ENCODE results near the gene FITM1. TPM values are rescaled to one million over a fixed set of nuclear protein-coding genes. Genes with fewer than 3 reads are reported as not detected.

FITM1 gene
- polyA plus RNA-seq, 10 donors = 68.5 to 142 (median 118) TPM

DNA sequence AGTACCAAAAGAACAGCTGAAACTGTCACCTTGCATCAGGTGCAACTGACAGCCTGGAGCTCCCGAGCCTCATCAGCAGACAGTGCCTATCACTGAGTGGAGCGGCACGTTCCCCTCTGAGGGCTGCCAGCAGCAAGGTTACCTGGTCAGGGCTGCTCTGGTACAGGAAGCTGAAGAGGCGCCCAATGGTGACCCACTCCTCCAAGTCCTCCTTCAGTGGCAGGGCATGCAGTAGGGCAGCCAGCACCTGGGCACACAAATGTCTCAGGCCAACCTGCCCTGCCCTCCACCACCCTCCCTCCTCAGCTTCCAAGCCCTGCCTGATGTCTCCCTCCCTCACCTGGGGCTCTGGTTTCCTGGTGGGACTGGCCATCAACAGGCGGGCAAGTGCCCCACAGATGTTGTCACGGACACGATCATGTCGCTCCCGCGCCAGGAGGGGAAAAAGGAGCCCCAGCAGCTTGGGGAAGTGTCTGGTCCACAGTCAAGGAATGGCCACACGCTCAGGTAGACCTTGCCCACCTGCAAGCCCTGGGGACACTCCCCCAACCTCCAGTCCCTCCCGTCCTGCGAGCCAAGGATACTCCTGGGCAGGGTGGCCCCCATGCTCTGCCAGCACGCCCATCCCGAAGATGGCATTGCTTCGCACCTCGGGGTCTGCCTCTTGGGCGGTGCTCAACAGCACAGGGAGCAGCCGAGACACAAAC lies 51.1 kb downstream of the FITM1 start:
- no peak for DNase-seq

Other genes with a start within 250 kb of the FITM1 start
- gene DHRS4, start 176.9 kb upstream of the FITM1 start, polyA plus RNA-seq (ENCODE audit: insufficient read length in 10 of 10) = 10 to 100 TPM; 10.4 to 29.7 (median 20.1) TPM
- gene DHRS4L2, start 141.7 kb upstream of the FITM1 start, polyA plus RNA-seq (ENCODE audit: insufficient read length in 10 of 10) = 10 to 100 TPM in 8 of 10 donors, 1 to 10 TPM in 2; 8.4 to 17.3 (median 13.8) TPM
- under 1 TPM; 0.09 to 0.50 (median 0.17) TPM for gene CARMIL3, start 78.7 kb upstream of the FITM1 start, polyA plus RNA-seq (ENCODE audit: insufficient read length in 10 of 10)
- under 1 TPM in 1 of 10 donors, not detected in 9; 0.07 TPM for gene CPNE6, start 59.1 kb upstream of the FITM1 start, polyA plus RNA-seq (ENCODE audit: insufficient read length in 10 of 10)
- gene PCK2, start 36.3 kb upstream of the FITM1 start, polyA plus RNA-seq (ENCODE audit: insufficient read length in 10 of 10) = 1 to 10 TPM; 2.8 to 6.0 (median 3.5) TPM
- gene DCAF11, start 15.9 kb upstream of the FITM1 start, polyA plus RNA-seq (ENCODE audit: insufficient read length in 10 of 10) = 10 to 100 TPM; 35.0 to 45.0 (median 38.1) TPM
- gene NRL, start 15.7 kb upstream of the FITM1 start, polyA plus RNA-seq (ENCODE audit: insufficient read length in 10 of 10) = 1 to 10 TPM in 9 of 10 donors, under 1 TPM in 1; 0.98 to 1.6 (median 1.2) TPM
- gene PSME1, start 5.5 kb downstream of the FITM1 start, polyA plus RNA-seq (ENCODE audit: insufficient read length in 10 of 10) = 100 to 1,000 TPM in 8 of 10 donors, 10 to 100 TPM in 2; 96.2 to 122 (median 112) TPM
- gene EMC9, start 10.9 kb downstream of the FITM1 start, polyA plus RNA-seq (ENCODE audit: insufficient read length in 10 of 10) = 10 to 100 TPM; 19.1 to 30.8 (median 26.9) TPM
- gene PSME2, start 16.0 kb downstream of the FITM1 start, polyA plus RNA-seq (ENCODE audit: insufficient read length in 10 of 10) = 10 to 100 TPM; 72.7 to 96.7 (median 84.4) TPM
- gene RNF31, start 16.8 kb downstream of the FITM1 start, polyA plus RNA-seq (ENCODE audit: insufficient read length in 10 of 10) = 10 to 100 TPM; 26.5 to 46.0 (median 33.1) TPM
- 10 to 100 TPM; 23.8 to 36.0 (median 28.2) TPM for gene IRF9, start 30.6 kb downstream of the FITM1 start, polyA plus RNA-seq (ENCODE audit: insufficient read length in 10 of 10)
- 10 to 100 TPM in 6 of 10 donors, 1 to 10 TPM in 4; 5.7 to 11.6 (median 10.7) TPM for gene REC8, start 41.4 kb downstream of the FITM1 start, polyA plus RNA-seq (ENCODE audit: insufficient read length in 10 of 10)
- 10 to 100 TPM; 21.5 to 31.8 (median 26.6) TPM for gene IPO4, start 58.2 kb downstream of the FITM1 start, polyA plus RNA-seq (ENCODE audit: insufficient read length in 10 of 10)
- gene TM9SF1, start 64.8 kb downstream of the FITM1 start, polyA plus RNA-seq (ENCODE audit: insufficient read length in 10 of 10) = 10 to 100 TPM; 11.2 to 25.1 (median 17.6) TPM
- 1 to 10 TPM; 1.8 to 8.7 (median 2.8) TPM for gene TSSK4, start 75.0 kb downstream of the FITM1 start, polyA plus RNA-seq (ENCODE audit: insufficient read length in 10 of 10)
- 10 to 100 TPM; 26.0 to 44.1 (median 34.5) TPM for gene CHMP4A, start 82.8 kb downstream of the FITM1 start, polyA plus RNA-seq (ENCODE audit: insufficient read length in 10 of 10)
- 10 to 100 TPM in 1 of 10 donors, 1 to 10 TPM in 9; 6.1 to 10.2 (median 8.0) TPM for gene MDP1, start 85.4 kb downstream of the FITM1 start, polyA plus RNA-seq (ENCODE audit: insufficient read length in 10 of 10)
- 100 to 1,000 TPM; 168 to 226 (median 186) TPM for gene NEDD8, start 101.7 kb downstream of the FITM1 start, polyA plus RNA-seq (ENCODE audit: insufficient read length in 10 of 10)
- gene GMPR2, start 102.3 kb downstream of the FITM1 start, polyA plus RNA-seq (ENCODE audit: insufficient read length in 10 of 10) = 10 to 100 TPM; 41.5 to 57.6 (median 50.7) TPM
- gene TINF2, start 112.0 kb downstream of the FITM1 start, polyA plus RNA-seq (ENCODE audit: insufficient read length in 10 of 10) = 10 to 100 TPM; 33.5 to 43.0 (median 41.5) TPM
- 1 to 10 TPM in 7 of 10 donors, under 1 TPM in 3; 0.82 to 3.9 (median 1.3) TPM for gene TGM1, start 132.5 kb downstream of the FITM1 start, polyA plus RNA-seq (ENCODE audit: insufficient read length in 10 of 10)
- gene RABGGTA, start 140.9 kb downstream of the FITM1 start, polyA plus RNA-seq (ENCODE audit: insufficient read length in 10 of 10) = 10 to 100 TPM in 9 of 10 donors, 1 to 10 TPM in 1; 10.0 to 20.1 (median 13.3) TPM
- gene DHRS1, start 169.1 kb downstream of the FITM1 start, polyA plus RNA-seq (ENCODE audit: insufficient read length in 10 of 10) = 10 to 100 TPM; 10.9 to 21.2 (median 17.0) TPM
- 10 to 100 TPM; 18.6 to 24.6 (median 20.0) TPM for gene NOP9, start 169.2 kb downstream of the FITM1 start, polyA plus RNA-seq (ENCODE audit: insufficient read length in 10 of 10)
- 10 to 100 TPM in 7 of 10 donors, 1 to 10 TPM in 3; 8.3 to 15.5 (median 12.0) TPM for gene CIDEB, start 177.3 kb downstream of the FITM1 start, polyA plus RNA-seq (ENCODE audit: insufficient read length in 10 of 10)
- 1 to 10 TPM; 1.4 to 3.4 (median 2.7) TPM for gene LTB4R2, start 179.5 kb downstream of the FITM1 start, polyA plus RNA-seq (ENCODE audit: insufficient read length in 10 of 10)
- 1 to 10 TPM; 2.2 to 6.7 (median 3.6) TPM for gene LTB4R, start 180.8 kb downstream of the FITM1 start, polyA plus RNA-seq (ENCODE audit: insufficient read length in 10 of 10)
- gene ADCY4, start 204.4 kb downstream of the FITM1 start, polyA plus RNA-seq (ENCODE audit: insufficient read length in 10 of 10) = 10 to 100 TPM in 6 of 10 donors, 1 to 10 TPM in 4; 8.5 to 23.7 (median 14.3) TPM
- gene RIPK3, start 209.3 kb downstream of the FITM1 start, polyA plus RNA-seq (ENCODE audit: insufficient read length in 10 of 10) = 1 to 10 TPM in 8 of 10 donors, under 1 TPM in 2; 0.78 to 2.3 (median 1.8) TPM
- 10 to 100 TPM; 34.0 to 69.3 (median 44.5) TPM for gene NFATC4, start 237.5 kb downstream of the FITM1 start, polyA plus RNA-seq (ENCODE audit: insufficient read length in 10 of 10)